Stimulated activated CD8-positive, alpha-beta memory T cell treated with anti-CD3 and anti-CD28 coated beads, Interleukin-15, amount 100 ng/mL, for 1 hour (primary cell): ENCODE measurements around the gene ATP10B.

Source experiments
- DNase-seq: peaks from one replicate; pipeline ENCODE4 v3.0.0-alpha.2; 2020; ENCODE audit warnings: low read depth

ATP10B gene

GRCh38 chr5:160513485-160513884 is 338.5 kb downstream of the ATP10B start:
- DNase-seq, result no peak
